Activated CD4-positive, alpha-beta T cell treated with anti-CD3 and anti-CD28 coated beads for 48 hours (primary cell): ENCODE data around the gene DIAPH3.

ENCODE experiments used
- DNase-seq: peaks from one replicate; pipeline ENCODE4 v3.0.0-alpha.2; 2020

The DIAPH3 gene

DNA sequence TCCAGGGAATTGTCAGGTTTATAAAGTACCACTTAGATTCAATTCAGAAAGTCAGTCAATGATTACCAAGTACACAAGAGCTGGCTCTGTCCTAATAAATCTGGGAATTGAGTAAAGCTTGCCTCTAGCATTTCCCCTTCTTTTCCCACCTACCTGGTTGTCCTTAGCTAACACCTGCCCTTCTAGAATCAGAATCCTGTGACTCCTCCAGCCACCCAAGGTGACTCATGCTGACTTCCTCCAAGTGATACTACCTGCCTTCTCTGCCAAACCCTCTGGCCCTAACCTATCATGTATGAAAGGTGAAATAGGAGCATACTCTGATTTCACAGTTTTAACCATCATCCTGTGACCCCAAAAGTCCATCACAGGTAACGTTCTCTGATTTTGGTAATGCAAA lies 151.2 kb downstream of the DIAPH3 start:
- DNase-seq: no peak

- DNase-seq: no peak
Measured at GRCh38 chr13:60009300-60010253, 154.2 kb downstream of the DIAPH3 start.

DNA sequence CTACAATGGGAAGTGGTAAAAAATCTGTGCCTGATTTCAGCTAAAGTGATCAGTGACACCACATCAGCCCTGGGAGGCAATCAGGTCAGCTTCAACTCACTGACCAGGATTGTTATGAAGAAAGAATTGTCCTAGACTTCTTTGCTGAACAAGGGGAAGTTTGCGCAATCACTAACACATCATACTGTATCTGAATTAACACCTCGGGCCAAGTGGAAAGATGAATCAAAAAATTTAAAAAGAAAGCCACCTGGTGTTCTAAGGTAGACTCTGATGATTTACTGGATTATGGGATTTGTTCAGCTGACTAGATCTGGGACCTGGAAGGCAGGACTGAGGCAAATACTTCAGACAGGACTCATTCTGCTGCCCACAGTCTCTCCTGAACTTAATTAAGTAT lies 161.8 kb downstream of the DIAPH3 start:
- DNase-seq: no peak

DNA sequence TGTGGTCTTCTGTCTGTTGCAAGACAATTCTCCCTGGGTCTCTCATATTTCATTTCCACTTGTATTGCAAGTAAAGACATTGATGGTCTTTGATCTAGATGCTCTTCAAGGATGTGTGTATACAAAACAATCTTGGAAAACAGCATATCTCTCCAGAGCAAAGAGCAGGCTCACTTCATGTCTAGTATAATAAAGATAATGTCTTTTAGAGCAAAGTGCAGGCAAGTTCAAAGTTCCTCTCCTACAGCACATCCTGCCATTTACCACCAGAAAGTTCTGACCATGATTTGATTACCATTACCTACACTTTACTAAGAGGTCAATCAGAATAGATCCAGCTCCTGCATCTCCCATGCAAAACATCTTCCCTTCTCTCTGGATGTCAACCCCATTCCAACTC lies 162.8 kb downstream of the DIAPH3 start:
- DNase-seq: no peak

GRCh38 chr13:60000081-60000480 lies 163.6 kb downstream of the DIAPH3 start:
- DNase-seq: no peak

GRCh38 chr13:59997976-59998375 lies 165.8 kb downstream of the DIAPH3 start:
- DNase-seq: no peak

DNA sequence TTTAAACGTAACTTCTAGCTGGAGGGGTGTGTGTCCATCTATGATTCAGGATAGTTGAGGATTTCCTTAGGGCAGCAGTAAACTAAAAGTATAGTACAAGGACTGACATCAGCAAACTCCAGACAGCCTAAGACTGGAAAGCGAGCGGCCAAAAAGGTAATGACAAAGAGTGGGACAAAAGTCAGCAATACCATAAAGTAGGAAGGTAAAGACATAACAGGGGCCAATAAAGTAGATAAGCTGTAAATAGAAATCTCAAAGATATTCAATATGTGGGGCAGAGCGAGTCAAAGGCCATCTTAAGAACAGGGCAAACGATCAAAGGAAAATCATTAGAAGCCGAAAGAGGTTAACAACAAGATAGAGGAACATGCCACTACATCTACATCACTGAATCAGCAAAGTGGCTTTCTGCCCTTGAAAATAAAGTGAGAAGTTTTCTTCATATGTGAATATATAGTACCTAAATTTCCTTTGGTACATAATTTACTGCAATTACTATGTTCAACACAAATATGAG lies 167.2 kb downstream of the DIAPH3 start:
- DNase-seq: no peak

GRCh38 chr13:59991395-59991794 lies 172.3 kb downstream of the DIAPH3 start:
- no peak for DNase-seq

DNA sequence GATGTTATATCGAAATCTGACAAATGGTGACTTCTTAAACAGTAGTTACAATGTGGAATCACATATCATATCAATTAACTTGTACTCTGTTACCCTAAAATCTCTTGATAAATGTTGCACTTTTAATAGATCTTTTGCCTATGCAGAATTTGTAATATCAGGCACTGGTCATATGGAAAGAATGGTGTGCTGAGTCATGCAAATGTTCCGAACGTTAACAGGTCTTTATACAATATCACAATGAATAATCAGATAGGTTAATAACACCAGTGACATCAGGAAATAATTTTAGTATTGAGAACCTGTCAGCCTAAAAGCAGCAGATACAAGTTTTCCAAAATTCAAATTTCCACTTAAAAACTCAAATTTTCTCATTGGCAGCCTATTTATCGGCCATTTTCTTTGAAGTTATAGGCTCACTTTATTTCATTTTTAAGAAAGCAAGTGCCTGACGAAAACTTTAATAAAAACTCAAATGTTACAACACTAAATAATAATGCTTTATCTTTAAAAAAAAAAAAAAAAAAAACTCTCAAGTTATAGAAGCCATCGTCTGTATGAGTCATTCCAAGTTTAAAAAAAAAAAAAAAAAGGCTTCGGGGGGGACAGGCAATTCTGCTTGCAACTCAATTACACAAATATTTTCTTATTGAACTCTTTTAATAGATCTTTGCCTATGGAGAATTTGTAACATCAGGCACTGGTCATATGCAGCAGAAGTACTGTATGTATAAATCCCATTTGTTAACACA lies 180.9 kb downstream of the DIAPH3 start:
- DNase-seq: no peak

DNA sequence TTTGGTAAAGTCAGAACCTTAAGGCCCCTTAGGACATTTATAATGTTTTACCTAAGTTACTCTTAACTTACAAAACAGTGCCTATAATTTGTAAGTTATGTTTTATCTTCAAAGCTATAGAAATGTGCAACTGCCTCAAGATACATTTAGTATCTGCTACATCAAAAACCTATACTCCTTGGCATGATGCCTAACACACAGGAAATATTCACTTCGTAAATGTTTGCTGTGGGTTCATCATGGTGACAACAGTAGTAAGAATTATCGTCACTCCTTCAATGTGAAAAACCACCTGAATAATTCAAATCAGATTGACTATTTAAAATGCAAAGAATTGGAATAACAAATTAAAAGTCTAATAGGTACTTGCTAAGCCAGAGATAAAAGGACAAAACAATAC lies 184.1 kb downstream of the DIAPH3 start:
- no peak for DNase-seq

- no peak for DNase-seq
Measured at GRCh38 chr13:59978862-59979261, 184.9 kb downstream of the DIAPH3 start.

DNA sequence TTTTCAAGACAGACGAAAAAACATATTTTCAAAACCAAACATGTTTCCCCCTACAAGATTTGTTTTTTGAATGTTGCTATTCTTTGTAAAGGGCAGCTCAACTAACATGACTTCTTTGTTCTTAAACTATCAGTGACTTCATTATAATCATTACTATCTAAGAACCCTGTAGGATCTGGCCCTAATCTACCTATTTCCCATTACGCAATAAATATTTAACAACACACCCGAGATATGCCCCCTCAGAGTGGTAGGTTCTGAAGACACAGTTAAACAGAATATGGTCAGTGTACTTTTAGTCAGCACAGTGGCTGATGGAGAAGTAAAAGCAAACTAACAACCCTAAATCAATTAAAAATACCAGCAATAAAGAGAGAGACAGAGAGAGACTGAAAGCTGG lies 186.9 kb downstream of the DIAPH3 start:
- no peak for DNase-seq

DNA sequence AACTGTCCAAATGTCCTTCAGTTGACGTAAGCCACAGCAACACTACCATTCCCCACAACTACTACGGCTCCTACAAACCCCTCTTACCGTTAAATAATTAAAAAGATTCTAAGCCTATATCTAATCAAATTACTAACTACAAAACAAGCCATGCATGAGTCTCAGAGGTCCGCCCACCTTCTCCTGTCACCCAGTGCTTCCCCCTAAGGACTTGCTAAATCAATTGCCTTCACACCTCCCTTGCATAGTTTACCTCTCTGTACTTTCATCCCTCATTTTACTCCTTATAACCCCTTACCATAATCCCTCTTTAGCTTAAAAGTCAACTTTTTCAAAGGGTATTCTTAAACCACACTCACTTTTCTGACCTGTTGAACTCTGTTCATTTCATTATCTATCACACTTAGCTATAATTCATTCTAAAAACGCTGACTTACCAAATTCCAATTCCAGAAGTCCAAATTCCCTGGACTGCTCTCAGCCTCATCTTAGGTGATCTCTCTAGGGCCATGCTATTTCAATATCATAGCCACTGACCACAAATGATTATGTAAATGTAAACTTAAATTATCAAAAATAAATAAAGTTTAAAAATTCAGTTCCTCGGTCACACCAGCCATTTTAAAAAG lies 187.8 kb downstream of the DIAPH3 start:
- DNase-seq: no peak

DNA sequence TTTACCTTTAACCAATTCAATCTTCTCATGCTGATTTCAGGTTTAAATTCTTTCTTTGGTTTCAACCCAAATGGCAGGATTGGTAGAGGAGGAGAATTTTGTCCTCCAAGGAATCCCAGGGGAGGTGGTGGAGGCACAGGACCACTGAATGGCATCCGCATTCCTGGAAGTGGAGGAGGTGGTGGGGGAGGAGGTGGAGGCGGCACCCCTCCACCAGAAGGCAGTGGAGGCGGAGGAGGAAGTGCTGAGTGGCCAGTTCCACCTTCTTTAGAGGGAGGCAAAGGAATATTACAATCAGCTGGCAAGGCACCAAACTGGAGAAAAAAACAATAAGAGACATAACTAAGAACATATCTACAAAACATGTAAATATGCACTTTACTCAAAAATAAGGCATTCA lies 192.9 kb downstream of the DIAPH3 start:
- DNase-seq: no peak

DNA sequence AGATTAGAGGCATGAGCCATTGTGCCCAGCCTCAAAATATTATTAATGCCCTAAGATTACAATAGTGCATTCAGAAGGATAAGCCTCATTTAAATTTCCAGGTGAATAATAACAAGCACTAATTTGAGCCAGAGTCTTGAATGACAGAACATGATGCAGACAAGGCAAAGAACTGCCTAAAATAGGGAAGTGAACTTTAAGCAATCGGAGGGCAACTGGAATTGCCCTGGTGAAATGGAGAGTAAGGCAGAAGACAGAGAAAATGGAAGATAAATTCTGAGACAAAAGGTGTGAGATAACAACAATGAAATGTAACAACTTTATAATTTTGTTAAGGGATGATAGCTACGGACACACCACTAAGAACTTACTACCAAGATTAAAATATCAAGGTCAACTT lies 199.9 kb downstream of the DIAPH3 start:
- no peak for DNase-seq

- DNase-seq: no peak
Measured at GRCh38 chr13:59963383-59963782, 200.3 kb downstream of the DIAPH3 start.

- no peak for DNase-seq
Measured at GRCh38 chr13:59962343-59962742, 201.4 kb downstream of the DIAPH3 start.

DNA sequence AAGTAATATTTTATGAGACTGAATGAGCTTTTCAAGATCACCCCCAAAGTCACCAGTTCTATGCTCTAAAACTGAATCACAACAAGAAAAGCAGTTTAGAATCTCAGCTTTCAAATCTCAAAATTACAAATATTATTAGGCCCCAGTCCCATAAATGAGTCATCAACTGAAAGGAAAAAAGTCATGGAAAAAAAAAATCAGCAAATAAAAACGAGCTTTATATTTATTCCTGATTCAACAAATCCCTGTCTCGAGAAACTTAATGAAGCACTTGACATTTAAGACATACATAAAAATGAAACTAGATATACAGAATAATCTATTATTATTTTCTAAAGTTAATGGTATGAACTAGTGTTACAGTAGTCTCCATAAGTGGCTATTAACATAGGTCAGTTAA lies 203.0 kb downstream of the DIAPH3 start:
- DNase-seq: no peak

GRCh38 chr13:59957438-59957837 lies 206.3 kb downstream of the DIAPH3 start:
- no peak for DNase-seq

DNA sequence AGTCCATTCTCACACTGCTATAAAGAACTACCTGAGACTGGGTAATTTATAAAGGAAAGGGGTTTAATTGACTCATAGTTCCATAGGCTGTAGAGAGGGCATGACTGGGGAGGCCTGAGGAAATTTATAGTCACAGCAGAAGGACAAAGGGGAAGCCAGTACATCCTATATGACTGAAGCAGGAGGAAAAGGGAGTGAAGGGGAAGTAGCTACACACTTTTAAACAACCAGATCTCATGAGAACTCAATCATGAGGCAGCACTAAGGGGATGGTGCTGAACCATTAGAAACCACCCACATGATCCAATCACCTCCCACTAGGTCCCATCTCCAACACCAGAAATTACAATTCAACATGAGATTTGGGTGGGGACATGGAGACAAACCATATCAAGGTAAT lies 209.1 kb downstream of the DIAPH3 start:
- DNase-seq: no peak

DNA sequence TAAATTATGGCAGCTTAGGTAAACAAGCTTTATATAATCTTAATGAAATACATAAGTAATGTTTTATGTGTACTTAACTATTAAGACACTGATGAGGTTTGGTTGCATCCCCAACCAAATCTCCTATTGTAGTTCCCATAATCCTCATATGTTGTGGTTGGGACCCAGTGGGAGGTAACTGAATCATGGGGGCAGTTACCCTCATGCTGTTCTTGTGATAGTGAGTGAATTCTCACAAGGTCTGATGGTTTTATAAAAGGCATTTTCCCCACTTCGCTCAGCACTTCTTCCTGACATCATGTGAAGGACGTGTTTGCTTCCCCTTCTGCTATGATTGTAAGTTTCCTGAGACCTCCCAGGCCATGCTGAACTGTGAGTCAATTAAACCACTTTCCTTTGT lies 212.7 kb downstream of the DIAPH3 start:
- DNase-seq: no peak

DNA sequence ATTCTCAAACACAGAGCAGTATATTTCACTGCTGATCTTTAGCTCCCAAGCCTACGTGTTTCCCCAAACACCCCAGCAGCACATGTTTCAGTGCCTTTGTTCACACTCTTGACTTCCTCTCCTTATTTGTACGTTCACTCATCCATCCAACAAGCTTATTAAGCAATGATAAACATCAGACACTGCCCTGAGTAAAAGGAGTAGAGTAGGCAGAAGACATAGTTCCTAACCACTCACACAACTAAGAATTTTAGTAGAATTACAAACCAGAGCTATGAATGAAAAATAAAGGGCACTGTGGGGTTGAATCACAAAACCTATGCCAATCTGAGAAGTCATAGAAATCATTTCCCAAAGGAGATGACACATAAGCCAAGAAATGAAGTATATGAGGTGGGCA lies 213.5 kb downstream of the DIAPH3 start:
- DNase-seq: no peak

- DNase-seq: no peak
Measured at GRCh38 chr13:59948686-59949085, 215.0 kb downstream of the DIAPH3 start.

- DNase-seq: no peak
Measured at GRCh38 chr13:59946944-59947343, 216.8 kb downstream of the DIAPH3 start.
